Activated T-helper 17 cell treated with anti-CD3 and anti-CD28 coated beads, Interleukin-2, amount 50 U/mL, for 72 hours (primary cell): Measurements from ENCODE around the gene SPEN. TPM values are rescaled to one million over a fixed set of nuclear protein-coding genes. Genes with fewer than 3 reads are reported as not detected.
"Not testable (repeated sequence)": the region's sequence is repeated elsewhere in the genome, so short reads cannot be mapped to it uniquely, and the experiment has no call there.

Experiments used
- ATAC-seq: fragments of 150-1000 bp; cut with Tn5 transposase; replicated peaks from 2 replicates; pipeline ENCODE4 v1.10.0; 2021; ENCODE audit warnings: mild to moderate bottlenecking, moderate library complexity
- H3K27ac Mint-ChIP-seq: one replicate; pipeline ENCODE4 v1.8.0; 2022; ENCODE audit warnings: mixed read lengths
- H3K27me3 Mint-ChIP-seq: one replicate; pipeline ENCODE4 v1.8.0; 2022; ENCODE audit warnings: mixed read lengths
- H3K36me3 Mint-ChIP-seq: one replicate; pipeline ENCODE4 v1.8.0; 2022; ENCODE audit warnings: low read depth, mild to moderate bottlenecking, mixed read lengths
- H3K4me1 Mint-ChIP-seq: one replicate; pipeline ENCODE4 v1.8.0; 2022; ENCODE audit warnings: mixed read lengths
- H3K4me3 Mint-ChIP-seq: one replicate; pipeline ENCODE4 v1.8.0; 2022; ENCODE audit warnings: mild to moderate bottlenecking, mixed read lengths
- H3K9me3 Mint-ChIP-seq: one replicate; pipeline ENCODE4 v1.8.0; 2022; ENCODE audit warnings: mixed read lengths
- total RNA-seq, 2 donors: library from RNA; stranded (reverse); gene quantifications; one replicate each; pipeline ENCODE4 v1.2.3, GENCODE V29; 2022

Gene SPEN
- total RNA-seq, 2 donors from 2014 or later, result 48.9 to 66.7 TPM

- peak overlapping the region; percentile 17 for H3K4me3 Mint-ChIP-seq
- peak; percentile 99 for ATAC-seq
- H3K27ac Mint-ChIP-seq, result peak overlapping the region; percentile 5
- peaks cover 95% of the 10 kb centered on the region for H3K36me3 Mint-ChIP-seq
- peaks cover 7% of the 10 kb centered on the region for H3K4me1 Mint-ChIP-seq
- H3K9me3 Mint-ChIP-seq, result no peaks in the 10 kb centered on the region
- no peaks in the 10 kb centered on the region for H3K27me3 Mint-ChIP-seq
Observed at GRCh38 chr1:15918962-15919715, 71.6 kb downstream of the SPEN start.

GRCh38 chr1:15923241-15923640, 75.7 kb downstream of the SPEN start:
- H3K9me3 Mint-ChIP-seq, result no peaks in the 10 kb centered on the region
- H3K36me3 Mint-ChIP-seq, result peaks cover 94% of the 10 kb centered on the region
- peaks cover 7% of the 10 kb centered on the region for H3K4me1 Mint-ChIP-seq
- no peaks in the 10 kb centered on the region for H3K27me3 Mint-ChIP-seq
- H3K4me3 Mint-ChIP-seq, result no peak overlapping the region
- no peak for ATAC-seq
- H3K27ac Mint-ChIP-seq, result no peak overlapping the region

GRCh38 chr1:15926448-15926847, 78.9 kb downstream of the SPEN start:
- not testable (repeated sequence) for H3K27me3 Mint-ChIP-seq, ATAC-seq, H3K4me1 Mint-ChIP-seq

GRCh38 chr1:15928971-15929965, 81.8 kb downstream of the SPEN start:
- Mint-ChIP-seq H3K9me3 (no peaks in the 10 kb centered on the region), H3K27me3 (no peaks in the 10 kb centered on the region), H3K27ac (peak overlapping the region; percentile 26), H3K4me1 (peaks cover 4% of the 10 kb centered on the region), H3K4me3 (no peak overlapping the region), H3K36me3 (peaks cover 97% of the 10 kb centered on the region)
- no peak for ATAC-seq

More at GRCh38 chr1:15926448-15926847, 78.9 kb downstream of the SPEN start:
- peaks cover 97% of the 10 kb centered on the region for H3K36me3 Mint-ChIP-seq
- H3K9me3 Mint-ChIP-seq, H3K27ac Mint-ChIP-seq, H3K4me3 Mint-ChIP-seq: not testable (repeated sequence)

GRCh38 chr1:15931401-15931800, 83.9 kb downstream of the SPEN start:
- H3K9me3 Mint-ChIP-seq, result no peaks in the 10 kb centered on the region
- H3K4me3 Mint-ChIP-seq, result no peak overlapping the region
- ATAC-seq, result no peak
- H3K27me3 Mint-ChIP-seq, result no peaks in the 10 kb centered on the region
- peaks cover 4% of the 10 kb centered on the region for H3K4me1 Mint-ChIP-seq
- peaks cover 100% of the 10 kb centered on the region for H3K36me3 Mint-ChIP-seq
- H3K27ac Mint-ChIP-seq, result peak overlapping the region; percentile 26

- no peak for ATAC-seq
- Mint-ChIP-seq H3K9me3 (no peaks in the 10 kb centered on the region), H3K36me3 (peaks cover 100% of the 10 kb centered on the region), H3K4me1 (peaks cover 4% of the 10 kb centered on the region), H3K27ac (peak overlapping the region; percentile 26), H3K4me3 (no peak overlapping the region), H3K27me3 (no peaks in the 10 kb centered on the region)
Observed at GRCh38 chr1:15931884-15932283, 84.4 kb downstream of the SPEN start.

GRCh38 chr1:15932612-15933011, 85.1 kb downstream of the SPEN start:
- Mint-ChIP-seq H3K9me3 (no peaks in the 10 kb centered on the region), H3K4me3 (no peak overlapping the region), H3K4me1 (peaks cover 8% of the 10 kb centered on the region), H3K36me3 (peaks cover 100% of the 10 kb centered on the region), H3K27me3 (no peaks in the 10 kb centered on the region), H3K27ac (peak overlapping the region; percentile 58)
- no peak for ATAC-seq

- Mint-ChIP-seq H3K36me3 (peaks cover 100% of the 10 kb centered on the region), H3K4me1 (peaks cover 10% of the 10 kb centered on the region), H3K27me3 (no peaks in the 10 kb centered on the region), H3K27ac (peak overlapping the region; percentile 58), H3K4me3 (no peak overlapping the region), H3K9me3 (no peaks in the 10 kb centered on the region)
- ATAC-seq, result no peak
Observed at GRCh38 chr1:15933684-15934083, 86.2 kb downstream of the SPEN start.

- no peak for ATAC-seq
- H3K36me3 Mint-ChIP-seq, result peaks cover 100% of the 10 kb centered on the region
- peaks cover 9% of the 10 kb centered on the region for H3K4me1 Mint-ChIP-seq
- H3K27ac Mint-ChIP-seq, result peak overlapping the region; percentile 58
- no peak overlapping the region for H3K4me3 Mint-ChIP-seq
- no peaks in the 10 kb centered on the region for H3K27me3 Mint-ChIP-seq
- H3K9me3 Mint-ChIP-seq, result no peaks in the 10 kb centered on the region
Observed at GRCh38 chr1:15934211-15935055, 86.9 kb downstream of the SPEN start.

GRCh38 chr1:15935056-15935950, 87.8 kb downstream of the SPEN start:
- H3K4me1 Mint-ChIP-seq, result peaks cover 6% of the 10 kb centered on the region
- H3K4me3 Mint-ChIP-seq, result no peak overlapping the region
- peak overlapping the region; percentile 56 for H3K27ac Mint-ChIP-seq
- H3K27me3 Mint-ChIP-seq, result no peaks in the 10 kb centered on the region
- ATAC-seq, result no peak
- peaks cover 100% of the 10 kb centered on the region for H3K36me3 Mint-ChIP-seq
- H3K9me3 Mint-ChIP-seq, result no peaks in the 10 kb centered on the region

- Mint-ChIP-seq H3K36me3 (peaks cover 100% of the 10 kb centered on the region), H3K9me3 (no peaks in the 10 kb centered on the region), H3K4me3 (no peak overlapping the region), H3K27me3 (no peaks in the 10 kb centered on the region), H3K27ac (no peak overlapping the region), H3K4me1 (peaks cover 6% of the 10 kb centered on the region)
- ATAC-seq, result no peak
Observed at GRCh38 chr1:15936025-15936424, 88.5 kb downstream of the SPEN start.

- Mint-ChIP-seq H3K4me1 (peaks cover 6% of the 10 kb centered on the region), H3K36me3 (peaks cover 100% of the 10 kb centered on the region), H3K27me3 (no peaks in the 10 kb centered on the region), H3K4me3 (no peak overlapping the region), H3K9me3 (no peaks in the 10 kb centered on the region), H3K27ac (peak overlapping the region; percentile 93)
- no peak for ATAC-seq
Observed at GRCh38 chr1:15937146-15937545, 89.6 kb downstream of the SPEN start.

- peaks cover 100% of the 10 kb centered on the region for H3K36me3 Mint-ChIP-seq
- no peak overlapping the region for H3K4me3 Mint-ChIP-seq
- ATAC-seq, result peak; percentile 21
- no peaks in the 10 kb centered on the region for H3K9me3 Mint-ChIP-seq
- H3K27me3 Mint-ChIP-seq, result no peaks in the 10 kb centered on the region
- H3K4me1 Mint-ChIP-seq, result peaks cover 6% of the 10 kb centered on the region
- H3K27ac Mint-ChIP-seq, result peak overlapping the region; percentile 93
Observed at GRCh38 chr1:15937706-15938168, 90.2 kb downstream of the SPEN start.
